GM19193 (cell line): ENCODE results near the gene STK39.

Experiments used
- POLR2A ChIP-seq: IDR thresholded peaks from 4 replicates; pipeline ENCODE4 v1.6.1; 2011; ENCODE audit not compliant: insufficient read depth, insufficient read length; ENCODE audit errors: extremely low read depth

Gene STK39

DNA sequence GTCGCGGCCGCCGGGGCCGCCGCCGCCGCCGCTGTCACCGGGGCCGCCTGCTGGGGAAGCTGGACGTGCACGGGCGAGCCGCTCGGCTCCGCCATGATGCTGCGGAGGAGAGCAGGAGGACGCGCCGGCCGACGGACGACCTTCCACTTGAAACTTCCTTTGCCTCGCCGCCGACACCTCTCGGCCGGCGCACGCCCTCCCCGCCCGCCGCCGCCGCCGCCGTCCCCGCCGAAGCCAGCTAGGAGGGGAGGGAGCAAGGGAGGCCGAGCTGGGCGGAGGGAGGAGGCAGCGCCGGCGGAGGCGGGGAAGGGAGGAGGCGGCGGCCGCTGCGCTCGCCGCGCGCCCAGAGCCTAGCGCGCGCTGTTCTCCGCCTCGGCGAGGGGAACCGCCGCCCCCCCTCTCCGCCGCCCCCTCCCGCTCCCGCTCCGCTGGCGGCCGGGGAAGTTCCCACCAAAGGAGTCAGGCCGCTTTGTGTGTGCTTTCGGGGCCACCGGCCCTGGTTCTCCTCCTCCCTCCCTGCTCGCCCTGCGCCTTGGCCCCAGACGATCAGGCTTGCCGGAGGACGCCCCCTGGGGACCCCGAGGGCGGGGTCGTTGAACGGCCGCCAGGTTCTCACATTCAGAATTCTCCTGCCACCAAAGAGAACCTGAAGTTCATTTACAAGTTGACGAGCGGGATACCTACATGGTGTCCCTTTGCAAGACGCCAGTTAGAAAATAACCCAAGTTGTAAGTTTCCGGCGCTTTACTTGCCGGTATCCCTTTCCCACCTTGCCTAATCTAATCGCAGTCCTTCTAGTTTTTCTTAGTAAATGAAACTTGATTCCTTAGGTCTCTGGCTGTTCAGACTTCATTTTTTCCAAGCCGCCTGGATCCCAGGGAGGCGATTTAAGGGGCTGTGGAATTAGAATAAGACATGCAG, at the start of gene STK39:
Gene STK39, minus strand, starts transcription at position 255 of the 921 bp plus-strand sequence. Its CDS starts 160 bp downstream, at position 95.
- no peak for TF ChIP-seq POLR2A

DNA sequence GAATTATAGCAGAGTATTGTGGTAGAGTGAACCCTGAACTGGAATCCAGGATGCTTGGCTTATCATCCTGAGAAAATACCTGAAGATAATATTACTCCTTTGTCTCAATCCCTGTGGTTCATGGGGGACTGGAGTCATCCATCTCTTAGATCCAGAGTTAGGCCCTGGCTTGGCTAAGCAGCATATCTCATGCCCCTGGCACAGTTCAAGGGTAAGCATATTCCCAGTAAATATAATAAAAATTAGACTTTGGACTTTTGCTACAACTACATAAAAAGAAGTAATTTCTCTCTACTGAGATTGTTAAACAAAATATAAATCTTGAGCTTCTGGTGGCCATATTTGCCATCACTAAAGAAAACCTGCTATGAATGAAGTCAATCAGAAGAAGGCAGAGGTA, 47.7 kb upstream of the STK39 start:
- TF ChIP-seq POLR2A: no peak

DNA sequence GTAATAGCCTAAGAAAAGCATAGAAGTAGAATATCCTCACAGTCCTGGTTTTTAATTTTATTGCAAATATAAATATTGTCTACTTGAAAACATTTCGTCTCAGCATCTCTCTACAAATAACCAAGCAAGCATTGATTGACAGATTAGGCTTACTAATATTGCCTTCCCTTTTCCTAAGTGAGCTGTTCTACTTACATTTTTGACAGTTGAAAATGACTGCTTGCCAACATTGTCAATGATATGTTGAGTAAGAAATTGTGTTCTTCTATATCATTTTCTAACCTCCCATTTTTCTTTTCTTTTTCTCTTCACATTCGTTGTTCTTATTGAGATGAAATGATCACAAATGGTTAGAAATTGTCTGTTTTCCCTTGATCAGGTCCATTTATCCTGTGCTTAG, 47.0 kb upstream of the STK39 start:
- no peak for TF ChIP-seq POLR2A

- TF ChIP-seq POLR2A: no peak
Observed at GRCh38 chr2:168293766-168294165, 46.4 kb upstream of the STK39 start.

- no peak for TF ChIP-seq POLR2A
Observed at GRCh38 chr2:168290391-168290790, 43.0 kb upstream of the STK39 start.

- TF ChIP-seq POLR2A: no peak
Observed at GRCh38 chr2:168289880-168290279, 42.5 kb upstream of the STK39 start.

- TF ChIP-seq POLR2A: no peak
Observed at GRCh38 chr2:168286535-168286934, 39.1 kb upstream of the STK39 start.

DNA sequence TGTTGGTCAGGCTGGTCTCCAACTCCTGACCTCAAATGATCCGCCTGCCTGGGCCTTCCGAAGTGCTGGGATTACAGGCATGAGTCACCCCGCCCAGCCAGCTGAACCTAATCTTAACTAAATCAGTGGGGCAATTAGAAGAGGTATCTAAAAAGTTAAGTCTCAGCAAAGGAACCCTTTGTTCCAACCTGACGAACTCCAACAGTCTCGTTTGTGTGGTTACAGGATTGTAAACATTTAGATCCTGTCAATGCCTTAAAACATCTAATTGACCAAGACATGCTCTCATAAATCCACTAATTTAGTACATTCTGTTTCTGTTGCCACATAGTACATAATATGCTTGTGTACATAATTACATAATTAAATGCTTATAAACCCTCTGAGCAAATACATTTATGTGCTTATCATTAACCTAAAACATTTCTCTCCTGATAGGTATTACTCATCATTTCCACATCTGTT, 31.1 kb upstream of the STK39 start:
- no peak for TF ChIP-seq POLR2A

DNA sequence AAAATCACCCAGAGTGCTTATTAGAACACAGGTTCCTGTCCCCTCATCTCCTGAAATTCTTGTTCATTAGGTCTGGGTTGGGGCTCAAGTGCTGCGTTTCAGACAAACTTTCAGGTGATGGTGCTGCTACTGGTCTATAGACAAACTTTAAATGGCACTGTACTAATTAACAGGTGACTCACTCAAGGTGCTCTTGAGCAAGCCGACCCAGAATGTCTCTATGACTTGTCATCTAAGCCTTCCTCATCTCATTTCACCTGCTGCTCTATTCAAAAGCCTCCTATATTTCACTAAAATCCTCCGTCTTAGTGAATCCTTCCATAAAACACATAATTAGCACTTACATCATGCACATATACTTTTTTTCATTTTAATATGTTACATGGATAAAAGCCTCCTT, 29.9 kb upstream of the STK39 start:
- TF ChIP-seq POLR2A: no peak

DNA sequence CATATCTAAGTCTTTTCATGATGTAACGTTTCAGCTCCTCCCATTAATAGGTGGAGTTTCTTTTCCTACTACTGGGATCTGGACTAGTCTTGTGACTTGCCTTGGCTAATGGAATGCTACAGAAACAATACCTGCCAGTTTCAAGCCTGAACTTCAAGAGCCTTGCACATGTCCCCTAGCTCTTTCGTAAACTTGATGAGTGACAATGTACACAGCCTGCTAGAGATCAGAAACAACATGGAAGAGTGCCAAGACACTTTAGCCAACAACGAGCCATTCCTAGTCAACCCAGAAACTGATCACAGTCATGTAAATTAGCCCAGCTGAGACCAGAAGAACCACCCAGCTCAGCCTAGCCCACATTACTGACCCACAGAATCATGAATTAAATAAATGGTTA, 24.8 kb upstream of the STK39 start:
- TF ChIP-seq POLR2A: no peak

- no peak for TF ChIP-seq POLR2A
Observed at GRCh38 chr2:168256448-168256847, 9.1 kb upstream of the STK39 start.

- TF ChIP-seq POLR2A: no peak
Observed at GRCh38 chr2:168255866-168256265, 8.5 kb upstream of the STK39 start.

DNA sequence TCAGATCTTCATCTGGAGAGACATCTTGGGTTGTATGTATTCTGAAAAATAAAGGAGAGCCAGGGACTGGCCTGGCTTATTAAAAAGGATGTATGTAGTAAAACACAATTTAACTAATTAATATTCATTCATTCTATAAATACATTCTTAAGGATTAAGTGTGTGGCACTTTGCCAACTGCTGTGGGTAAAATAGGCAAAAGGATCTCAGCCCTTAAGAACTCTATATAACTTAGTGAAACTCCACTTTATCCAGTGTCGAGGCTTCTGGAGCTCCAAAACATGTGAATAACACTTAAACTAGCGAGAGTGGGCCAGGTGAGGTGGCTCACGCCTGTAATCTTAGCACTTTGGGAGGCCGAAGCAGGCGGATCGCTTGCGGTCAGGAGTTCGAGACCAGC, 7.7 kb upstream of the STK39 start:
- no peak for TF ChIP-seq POLR2A

DNA sequence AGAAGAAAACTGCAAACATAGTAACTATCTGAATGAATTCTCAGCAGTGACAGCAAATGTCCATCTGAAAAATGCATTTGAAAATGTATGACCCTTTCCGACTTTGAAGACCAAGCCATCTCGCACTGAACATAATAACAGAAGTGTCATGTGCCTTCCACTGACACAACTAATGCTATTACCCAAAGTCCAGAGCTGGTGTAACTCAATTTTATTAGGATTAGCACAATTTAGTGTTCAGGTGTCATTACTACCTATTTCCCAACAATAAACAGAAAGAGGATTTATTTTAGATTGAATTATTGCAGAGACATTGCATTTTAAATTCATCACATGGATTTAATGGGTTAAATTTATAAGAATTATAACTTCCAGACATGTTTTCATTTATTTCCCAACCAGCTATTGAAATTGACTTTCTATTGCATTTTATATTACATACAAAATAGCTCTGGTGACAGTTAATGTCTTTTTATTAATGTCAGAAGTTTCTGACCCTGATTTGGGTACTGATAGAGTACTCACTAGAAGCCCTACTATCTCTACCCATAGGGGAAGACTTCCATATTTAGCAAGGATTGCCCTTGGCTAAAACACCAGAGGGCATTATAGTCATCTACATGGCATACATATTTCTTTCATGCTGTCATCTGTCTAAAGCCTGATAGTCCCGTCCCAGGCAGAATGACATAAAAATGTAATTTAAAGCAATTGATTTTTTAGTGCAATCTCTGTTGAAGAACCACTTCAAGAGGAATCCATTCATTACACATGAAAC, 7.0 kb upstream of the STK39 start:
- no peak for TF ChIP-seq POLR2A

DNA sequence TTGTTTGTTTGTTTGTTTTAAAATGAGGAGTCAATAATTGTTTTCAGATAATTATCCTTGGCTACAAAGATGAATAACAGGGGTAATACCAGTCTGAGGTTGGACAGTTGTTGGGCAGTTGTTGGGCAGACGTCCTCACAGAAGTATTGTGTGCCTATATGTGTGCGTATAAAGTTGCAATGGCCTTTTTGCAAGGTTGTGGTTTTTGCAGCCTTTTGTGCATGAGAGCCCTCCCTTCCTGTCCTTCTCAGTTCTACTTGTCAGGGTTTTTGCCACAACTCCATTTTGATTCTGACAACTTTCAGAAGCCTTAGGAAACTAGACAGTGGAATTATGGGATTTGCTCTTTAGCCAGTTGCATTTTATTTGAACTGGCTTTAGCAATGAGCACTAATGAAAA, 6.0 kb upstream of the STK39 start:
- TF ChIP-seq POLR2A: no peak

GRCh38 chr2:168252976-168253375, 5.6 kb upstream of the STK39 start:
- no peak for TF ChIP-seq POLR2A
